OCI-LY3 (cell line): ENCODE results near the gene PLOD1.

Source experiments
- CTCF ChIP-seq: fragments of 200-600, 300-600 bp; sonication (generic); IDR thresholded peaks from 2 replicates; pipeline ENCODE4 v1.5.1; 2014; ENCODE audit warnings: antibody characterized with exemption, low read length, low read depth
- EZH2phosphoT487 ChIP-seq: fragments of 200-600 bp; shearing (Covaris generic); IDR thresholded peaks from 2 replicates; pipeline ENCODE4 v1.6.1; 2018; ENCODE audit warnings: antibody characterized with exemption, mixed run types, low read depth

GRCh38 chr1:12015499-12015898 is 81.0 kb downstream of the PLOD1 start:
- TF ChIP-seq CTCF, result no peak
- TF ChIP-seq EZH2phosphoT487, result no peak
